AG08396 (cell line): ENCODE measurements around the gene STK38.

Source experiments
- DNase-seq: peaks from one replicate; pipeline ENCODE4 v3.0.0; 2012; ENCODE audit warnings: low spot score, mixed read lengths

The STK38 gene

DNA sequence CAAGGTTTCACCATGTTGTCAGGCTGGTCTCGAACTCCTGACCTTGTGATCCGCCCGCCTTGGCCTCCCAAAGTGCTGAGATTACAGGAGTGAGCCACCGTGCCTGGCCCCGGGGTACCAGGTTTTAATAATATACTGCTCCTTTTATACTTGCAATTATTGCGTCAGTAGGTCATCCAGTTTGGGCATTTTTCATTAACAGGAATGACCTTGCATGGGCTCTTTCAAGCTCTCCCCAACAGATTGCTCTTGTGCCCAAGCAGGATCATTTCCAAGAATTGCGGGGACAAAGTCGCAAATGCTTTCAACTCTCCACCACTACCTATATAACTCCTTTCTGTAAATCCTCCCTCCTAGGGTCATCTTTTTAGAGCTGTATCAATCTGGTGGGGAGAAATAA, 23.8 kb downstream of the STK38 start:
- no peak for DNase-seq

DNA sequence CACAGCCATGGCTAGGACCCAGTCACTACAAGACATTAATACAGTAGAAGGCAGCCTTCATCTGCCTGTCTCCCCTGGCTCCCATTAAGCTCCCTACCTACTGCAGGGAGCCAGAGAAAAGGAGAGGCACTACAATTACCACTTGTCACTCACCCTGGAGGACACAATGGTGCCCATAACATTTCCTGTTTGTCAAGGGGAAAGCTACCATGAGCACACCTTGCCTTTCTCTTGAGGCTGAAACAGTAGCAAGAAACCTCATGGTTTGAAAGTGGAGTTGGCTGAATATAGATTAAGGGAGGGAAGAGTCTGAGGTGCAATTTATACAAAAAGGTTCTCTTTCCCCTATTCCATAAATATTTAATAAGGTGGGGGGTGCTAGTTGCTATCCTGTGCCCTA, 27.9 kb downstream of the STK38 start:
- DNase-seq, result no peak

DNA sequence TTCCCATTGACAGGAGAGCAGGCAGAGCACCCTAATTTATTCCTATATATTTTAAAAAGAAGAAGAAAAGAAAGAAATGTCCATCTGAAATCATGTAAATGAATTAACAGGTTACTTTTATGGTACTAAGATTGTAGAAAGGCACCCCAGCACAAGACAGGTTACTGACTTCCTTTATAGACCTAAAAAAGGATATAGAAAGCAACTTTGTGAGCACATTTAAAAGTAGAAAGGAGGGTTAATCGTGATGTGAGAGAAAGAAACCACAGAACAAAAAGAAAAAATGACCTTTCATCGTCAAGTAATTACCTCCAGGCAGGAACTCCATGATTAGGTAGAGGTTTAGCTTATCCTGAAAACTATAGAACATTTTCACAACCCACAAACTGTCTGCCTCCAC, 29.9 kb downstream of the STK38 start:
- no peak for DNase-seq

DNA sequence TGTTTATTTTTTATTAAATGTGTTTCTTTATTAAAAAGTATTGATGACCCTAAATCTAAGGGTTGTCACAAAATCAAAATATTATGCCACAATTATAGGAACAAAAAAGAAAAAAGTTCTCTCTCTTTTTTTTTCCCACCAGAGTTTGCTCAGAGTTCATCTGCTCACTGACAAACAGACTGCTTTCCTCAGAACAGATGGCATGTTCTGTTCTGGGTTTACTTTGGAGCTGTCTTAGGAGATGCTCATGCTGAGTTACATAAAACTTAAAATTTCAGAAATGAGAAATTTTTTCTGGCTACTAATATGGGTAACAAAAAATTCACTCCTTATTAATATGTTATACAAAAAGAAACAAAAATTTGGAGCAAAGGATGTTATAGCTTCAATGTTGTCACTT, 30.3 kb downstream of the STK38 start:
- DNase-seq, result no peak

DNA sequence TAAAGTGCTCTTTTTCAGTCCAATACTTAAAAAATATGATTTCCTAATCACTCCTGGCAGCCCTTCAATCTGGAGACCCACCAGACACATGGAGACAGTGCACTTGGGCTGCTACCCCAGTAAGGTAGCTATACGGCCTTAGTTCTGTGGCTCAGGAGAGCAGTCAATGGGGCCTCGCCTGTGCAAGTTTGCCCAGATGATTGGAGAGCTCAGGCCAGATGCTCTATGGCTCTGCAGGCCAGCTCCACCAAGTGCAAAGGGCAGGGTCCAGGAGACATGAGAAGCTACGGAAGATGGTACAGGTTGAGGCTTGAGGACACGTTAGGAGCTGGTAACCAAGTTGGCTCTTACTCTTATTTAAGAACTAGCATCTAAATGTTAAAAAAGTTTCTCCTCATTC, 30.7 kb downstream of the STK38 start:
- no peak for DNase-seq

DNA sequence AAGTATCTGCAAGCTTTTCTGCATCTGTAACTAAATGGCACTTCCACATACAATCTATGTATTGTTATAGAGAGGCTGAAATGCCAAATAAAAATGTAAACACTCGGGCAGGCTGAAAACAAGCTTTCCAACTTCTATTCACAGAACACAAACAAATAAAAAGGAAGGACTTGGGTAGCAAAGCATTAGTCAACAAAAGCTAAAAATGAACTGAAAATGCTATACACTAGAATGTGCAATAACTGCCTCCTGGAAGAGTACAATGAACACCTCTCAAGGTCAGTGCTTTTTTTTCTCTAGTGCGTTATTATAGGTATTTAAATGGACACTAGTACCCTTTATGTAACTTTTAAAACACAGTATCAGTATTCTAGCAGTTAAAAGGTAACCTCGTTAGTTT, 31.4 kb downstream of the STK38 start:
- DNase-seq, result no peak

DNA sequence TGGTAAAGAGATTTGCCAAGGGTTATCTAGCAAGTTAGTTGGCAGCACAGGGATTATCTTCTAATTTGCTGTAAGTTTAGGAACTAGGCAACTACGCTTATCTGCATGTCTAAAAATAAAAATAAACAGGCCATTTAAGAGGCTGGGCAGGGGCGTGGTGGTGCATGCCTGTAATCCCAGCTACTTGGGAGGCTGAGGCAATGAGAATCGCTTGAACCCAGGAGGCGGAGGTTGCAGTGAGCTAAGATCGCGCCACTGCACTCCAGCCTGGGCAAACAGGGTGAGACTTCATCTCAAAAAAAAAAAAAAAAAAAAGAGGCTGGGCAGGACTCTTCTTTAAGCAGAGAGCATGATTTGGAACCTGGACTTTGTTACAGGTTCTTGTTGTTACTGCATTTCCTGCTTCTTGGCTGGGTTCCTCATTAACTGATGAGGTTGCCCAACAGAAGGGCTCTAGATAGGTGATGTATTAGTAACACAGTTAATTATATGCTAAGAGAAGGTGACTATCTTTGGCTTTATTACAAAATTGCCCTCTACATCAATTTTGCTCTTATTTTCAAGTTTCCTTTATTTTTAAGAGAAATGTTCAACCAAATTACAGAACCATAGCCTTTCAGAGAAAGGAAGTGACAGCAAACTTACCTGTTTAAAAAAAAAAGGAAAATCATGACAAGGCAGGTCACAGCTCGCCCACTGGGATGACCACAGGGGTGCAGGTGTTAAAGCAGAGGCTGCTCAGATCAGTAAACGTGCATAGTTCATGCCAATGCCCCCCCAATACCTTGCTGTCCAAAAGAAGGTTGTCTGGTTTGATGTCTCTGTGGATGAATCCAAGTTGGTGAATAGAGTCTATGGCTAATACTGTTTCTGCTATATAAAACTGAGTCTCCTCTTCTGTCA, 32.5 kb downstream of the STK38 start:
- DNase-seq, result no peak

DNA sequence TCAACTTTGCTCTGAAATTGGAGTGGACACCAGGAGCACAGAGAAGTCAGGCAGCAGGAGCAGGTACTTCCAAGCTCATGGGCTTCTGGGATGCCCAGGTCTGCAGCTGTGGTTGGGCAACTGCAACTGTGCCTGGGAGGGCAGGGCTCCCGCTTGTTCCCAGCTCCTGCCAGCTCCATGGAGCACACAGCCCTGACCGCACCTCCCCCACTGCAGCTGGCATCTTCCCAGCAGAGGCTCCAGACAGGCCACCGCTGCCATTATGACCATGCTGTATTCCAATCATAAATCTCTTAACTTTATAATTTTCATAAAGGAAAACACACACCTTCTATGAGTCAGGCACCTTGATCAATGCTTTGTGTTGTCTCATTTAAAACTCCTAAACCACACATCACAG, 36.9 kb downstream of the STK38 start:
- DNase-seq, result no peak

DNA sequence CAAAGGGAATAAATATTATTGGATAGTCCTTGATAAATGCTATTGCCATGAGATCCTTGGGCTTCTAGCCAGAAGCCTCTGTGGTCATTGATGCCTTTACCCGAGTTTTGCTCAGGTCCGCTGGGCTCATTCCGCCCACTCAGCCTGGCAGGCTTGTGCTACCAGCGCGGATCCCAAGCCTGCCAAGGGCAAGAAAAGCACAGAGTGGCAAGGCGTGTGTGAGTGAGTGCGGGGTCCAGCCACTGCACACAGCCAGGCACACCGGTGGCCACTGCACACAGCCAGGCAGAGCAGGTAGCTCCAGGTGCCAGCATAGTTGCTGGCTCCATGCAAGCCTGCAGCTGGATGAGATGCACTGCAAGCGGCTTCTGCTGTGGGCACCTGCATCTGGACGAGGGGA, 38.7 kb downstream of the STK38 start:
- DNase-seq, result no peak

DNA sequence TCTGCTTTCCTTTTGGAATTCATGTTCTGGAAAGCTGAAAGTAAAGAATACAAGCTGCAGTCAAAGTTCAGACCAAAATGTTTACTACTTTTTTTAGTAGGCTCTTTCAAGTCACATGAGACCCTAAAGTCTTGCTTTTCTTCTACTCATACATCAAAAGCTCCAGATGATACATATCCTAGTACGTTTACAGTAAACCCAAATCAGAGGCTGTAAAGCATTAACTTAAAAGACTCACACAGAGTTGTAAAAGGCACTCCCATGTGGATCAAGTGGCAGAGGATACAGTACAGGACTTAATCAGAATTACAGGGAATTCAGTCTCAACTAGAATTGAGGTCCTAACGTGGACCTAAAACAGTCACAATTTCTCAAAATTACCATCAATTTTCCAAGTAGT, 40.7 kb downstream of the STK38 start:
- no peak for DNase-seq

DNA sequence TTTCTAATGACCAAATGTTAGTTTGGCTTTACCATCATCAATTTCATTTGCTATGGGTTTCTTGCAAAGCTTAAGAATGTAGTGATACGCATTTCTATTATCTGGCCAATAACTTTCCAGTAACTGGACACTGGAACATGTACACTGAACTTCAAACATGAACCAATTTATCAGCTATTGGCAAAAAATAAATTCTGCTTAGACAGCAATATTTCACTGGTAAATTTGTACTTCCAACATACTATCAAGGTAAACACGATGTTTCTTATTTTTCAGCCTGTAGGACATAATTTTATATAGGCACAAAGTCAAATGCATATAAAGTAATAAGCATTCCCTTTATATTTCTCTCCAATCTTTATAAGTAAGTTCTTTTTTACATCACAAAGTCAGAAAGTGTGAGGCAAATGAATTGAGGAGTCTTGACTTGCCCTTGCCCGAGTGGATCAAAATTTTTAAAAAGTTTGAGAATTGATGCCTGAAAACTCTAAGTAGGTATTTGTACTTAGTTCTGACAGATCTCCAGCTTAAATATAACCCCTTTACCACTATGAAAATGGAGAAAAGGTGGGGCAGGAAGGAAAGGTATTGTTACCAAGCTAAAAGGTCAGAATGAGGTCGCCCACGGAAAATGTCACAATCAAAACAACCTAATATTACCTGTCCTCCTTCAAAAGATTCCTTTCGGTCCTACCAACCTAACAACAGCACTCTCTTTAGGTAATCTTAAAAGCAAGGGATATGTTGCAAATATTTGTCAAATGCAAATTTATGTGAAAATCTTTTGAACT, 41.3 kb downstream of the STK38 start:
- no peak for DNase-seq

DNA sequence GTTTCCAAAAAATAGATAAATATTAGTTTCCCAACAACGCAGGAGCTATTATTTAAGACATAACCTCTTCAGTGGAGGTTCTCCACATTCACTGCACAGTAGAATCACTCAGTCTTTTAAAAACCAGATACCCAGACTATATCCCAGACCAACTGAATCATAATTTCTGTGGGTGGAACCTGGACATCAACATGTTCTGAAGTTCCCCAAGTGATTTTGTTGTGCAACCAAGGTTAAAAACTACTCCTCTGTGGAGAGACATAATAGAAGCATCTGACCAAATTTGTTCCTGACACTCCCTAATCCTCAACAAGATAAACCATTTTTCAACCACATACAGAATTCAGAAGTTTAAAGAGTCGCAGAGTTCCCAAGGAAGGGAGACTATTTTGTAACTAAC, 42.3 kb downstream of the STK38 start:
- no peak for DNase-seq

DNA sequence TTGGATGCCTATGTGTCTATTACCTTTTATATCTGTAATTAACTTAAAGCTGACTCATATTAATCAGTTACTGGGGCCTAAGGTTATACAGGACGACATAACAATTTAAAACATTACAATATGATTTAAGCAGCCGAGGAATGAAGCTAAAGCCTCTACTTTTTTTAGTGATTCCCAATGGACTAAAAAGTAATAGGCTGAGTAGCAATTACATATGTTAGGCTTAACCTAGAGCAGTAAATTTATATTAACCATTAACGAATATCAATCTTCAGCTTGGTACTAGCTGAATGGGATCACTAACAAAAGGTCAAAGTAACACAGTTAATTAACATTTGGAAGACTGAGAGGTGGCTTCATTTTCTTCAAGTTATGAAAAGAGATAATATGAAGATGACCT, 43.1 kb downstream of the STK38 start:
- DNase-seq, result no peak

DNA sequence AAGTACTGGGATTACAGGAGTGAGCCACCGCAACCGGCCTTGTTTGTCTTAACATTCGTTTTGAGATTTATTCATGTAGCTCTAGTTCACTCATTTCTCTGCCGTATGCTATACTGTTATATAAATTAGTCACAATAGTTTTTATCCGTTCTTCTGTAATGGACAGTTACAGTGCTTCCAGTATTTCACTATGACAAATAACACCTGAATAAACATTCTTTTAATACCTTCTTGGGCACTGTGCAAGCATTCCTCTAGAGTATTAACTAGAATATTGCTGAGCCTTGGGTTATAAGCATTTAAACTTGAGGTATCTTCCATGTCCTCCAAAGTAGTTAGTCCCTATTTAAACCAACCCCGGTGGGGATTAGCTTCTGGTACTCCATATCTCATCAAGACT, 45.6 kb downstream of the STK38 start:
- DNase-seq, result no peak

DNA sequence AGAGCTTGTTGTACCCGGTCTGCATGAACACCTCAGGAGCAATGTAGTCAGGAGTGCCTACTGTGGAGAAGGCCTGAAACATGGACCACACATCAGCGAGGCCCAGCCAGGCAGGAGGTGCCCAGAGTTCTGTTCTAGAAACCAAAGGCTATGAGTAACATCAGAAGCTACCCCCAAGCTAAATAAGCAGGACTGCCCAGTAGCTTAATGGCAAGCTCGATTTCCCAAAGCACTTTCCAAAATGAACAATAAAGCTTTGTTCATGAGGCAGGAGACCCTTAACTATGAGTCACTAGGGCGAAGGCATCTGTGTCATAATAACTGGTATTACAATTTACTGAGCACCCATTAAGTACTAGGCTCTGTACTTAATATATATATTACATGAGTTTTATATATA, 47.4 kb downstream of the STK38 start:
- DNase-seq, result no peak

DNA sequence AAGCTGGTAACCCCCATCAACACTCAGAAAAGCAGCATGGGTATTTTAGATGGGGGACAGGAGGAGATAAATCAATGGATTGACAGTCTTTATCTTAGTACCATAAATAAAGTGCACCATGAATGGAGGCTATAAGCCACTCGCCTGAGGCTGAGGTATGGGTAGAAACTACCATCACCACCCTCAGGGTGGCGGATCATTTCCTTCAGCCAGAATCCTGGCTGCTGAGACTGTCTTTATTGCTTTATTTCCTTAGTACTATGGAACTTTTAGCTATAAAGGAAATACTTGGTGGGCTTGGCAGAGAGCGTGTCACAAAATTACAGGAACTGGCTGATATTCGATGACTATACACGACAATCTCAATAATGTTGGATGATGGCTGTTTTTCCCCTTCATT, 52.2 kb downstream of the STK38 start:
- DNase-seq, result no peak

DNA sequence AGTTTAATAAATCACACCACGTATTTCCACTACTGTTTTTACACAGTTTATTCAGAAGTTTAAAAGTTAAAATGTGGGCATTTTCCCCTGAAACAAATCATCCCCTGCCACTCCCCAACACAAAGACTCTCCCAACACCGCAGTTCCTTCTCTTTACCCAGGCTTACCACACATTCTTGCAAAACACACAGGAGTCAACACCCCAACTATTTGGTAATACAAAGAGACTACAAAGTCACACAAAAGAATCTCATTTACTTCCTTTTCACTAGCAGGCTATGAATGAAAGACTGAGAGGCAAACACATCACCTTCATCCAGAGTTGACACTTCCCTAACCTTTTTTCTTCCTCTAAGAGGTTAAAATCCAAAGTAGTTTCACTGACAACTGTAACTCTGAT, 53.4 kb downstream of the STK38 start:
- DNase-seq, result no peak

DNA sequence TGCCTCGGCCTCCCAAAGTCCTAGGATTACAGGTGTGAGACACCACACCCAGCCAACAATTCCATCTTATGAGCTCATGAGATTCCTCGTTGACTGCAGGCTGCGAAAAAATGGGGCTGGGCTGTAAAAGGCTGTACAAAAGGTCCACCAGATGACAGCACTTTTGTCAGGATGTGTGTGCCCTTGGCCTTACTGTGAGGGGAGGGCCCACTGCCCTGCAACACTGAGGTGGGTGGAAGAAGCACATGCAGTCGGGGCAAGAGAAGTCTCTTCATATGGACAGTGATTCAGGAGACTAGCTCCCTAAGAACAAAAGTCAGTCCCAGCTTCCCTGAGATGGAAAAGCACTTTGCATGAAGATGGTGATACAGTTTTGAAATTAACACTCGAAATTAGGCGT, 54.0 kb downstream of the STK38 start:
- no peak for DNase-seq

DNA sequence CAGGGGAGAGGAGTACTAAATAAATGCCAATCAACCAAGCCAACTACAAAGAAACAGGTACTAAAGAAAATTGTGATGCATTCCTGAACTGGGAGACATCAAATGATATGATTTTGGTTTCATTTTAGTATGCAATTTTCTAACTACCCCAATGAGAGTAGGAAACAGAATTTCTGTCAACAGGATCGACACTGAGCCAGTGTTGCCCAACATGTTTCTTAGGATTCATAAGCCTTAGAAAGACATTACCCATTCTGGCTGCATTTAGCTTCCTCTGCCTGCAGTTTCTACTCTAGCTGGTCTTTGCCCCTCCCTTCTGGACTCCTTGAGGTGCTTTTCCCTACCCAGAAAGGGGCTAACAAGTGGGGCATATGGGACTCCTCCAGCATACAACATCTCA, 54.7 kb downstream of the STK38 start:
- no peak for DNase-seq

DNA sequence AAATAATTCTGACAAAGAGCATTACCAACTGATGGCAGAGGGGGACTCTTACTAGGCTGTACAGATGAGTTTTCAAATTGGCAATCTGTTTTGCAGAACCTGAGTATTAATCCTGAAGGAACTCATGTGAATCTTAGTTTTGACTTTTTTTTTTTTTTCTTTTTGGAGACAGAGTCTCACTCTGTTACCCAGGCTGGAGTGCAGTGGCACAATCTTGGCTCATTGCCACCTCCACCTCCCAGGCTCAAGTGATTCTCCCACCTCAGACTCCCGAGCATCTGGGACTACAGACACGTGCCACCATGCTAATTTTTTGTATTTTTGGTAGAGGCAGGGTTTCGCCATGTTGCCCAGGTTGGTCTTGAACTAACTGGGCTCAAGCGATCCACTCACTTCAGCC, 55.2 kb downstream of the STK38 start:
- DNase-seq, result no peak

DNA sequence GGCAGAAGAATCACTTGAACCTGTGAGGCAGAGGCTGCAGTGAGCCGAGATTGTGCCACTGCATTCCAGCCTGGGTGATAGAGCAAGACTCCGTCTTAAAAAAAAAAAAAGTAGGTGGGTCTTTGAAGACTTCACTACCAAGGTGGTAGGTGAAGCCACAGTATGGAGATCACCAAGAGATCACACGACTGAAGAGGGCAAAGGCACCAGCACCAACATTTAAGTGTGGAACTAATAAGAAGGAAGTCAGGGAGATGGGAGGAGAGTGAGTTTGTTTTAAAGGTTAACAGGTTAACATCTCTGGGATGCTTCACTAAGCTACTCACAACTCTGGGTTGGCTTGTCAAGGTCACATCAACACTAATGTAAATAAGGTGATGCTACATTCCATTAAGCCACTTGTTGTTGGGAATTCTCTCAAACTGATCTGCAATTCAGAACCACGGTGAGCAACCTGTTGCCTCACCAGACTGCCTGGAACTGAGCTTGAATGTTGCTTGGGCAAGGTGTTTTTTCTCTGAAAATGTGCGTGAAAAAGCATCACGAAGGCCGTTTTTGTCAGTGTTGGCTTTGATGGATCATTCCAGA, 55.8 kb downstream of the STK38 start:
- DNase-seq, result no peak

DNA sequence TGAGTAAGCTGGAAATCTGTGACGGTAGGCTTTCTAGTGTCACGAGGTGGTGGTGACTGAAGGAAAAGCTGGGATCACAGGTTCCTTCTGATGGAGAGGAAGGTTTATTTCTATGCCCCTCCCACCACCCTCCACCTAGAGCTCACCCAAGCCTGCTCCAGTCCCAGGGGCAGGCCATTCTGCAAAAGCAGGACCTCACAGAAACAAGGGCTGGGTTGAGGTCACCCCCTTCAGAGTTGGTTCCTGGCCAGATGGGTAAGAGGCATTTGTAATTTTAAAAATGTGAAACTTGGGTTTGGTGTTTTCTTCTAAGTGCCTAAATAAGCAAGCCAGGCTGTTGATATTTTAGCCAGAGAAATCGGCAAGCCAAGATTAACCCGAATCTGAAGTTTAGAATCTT, 57.9 kb downstream of the STK38 start:
- no peak for DNase-seq

DNA sequence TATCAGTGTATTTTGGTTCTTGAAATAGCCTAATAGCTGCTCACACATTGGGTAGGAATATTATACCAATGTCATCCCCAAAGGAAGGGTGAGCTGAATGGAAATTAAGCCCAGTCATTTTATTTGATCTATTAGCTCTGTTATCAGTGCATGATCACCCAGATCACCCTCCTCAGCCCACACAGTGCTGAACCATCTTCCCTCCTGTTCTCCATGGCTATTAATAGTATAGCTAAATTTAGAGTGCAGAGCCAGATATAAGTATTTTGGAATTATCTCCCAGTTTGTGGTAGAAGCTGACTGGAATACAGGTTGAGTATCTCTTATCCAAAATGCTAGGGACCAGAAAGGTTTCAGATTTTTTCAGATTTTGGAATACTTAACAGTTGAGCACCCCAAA, 59.1 kb downstream of the STK38 start:
- no peak for DNase-seq
